Left renal cortex interstitium (tissue), 4 donors: ENCODE measurements around the gene EIF1. TPM values are rescaled to one million over a fixed set of nuclear protein-coding genes. Genes with fewer than 3 reads are reported as not detected.
A peak's percentile ranks its signal among the peaks of the same experiment; 100 is the strongest.
"Not testable (repeated sequence)": the region's sequence is repeated elsewhere in the genome, so short reads cannot be mapped to it uniquely, and the experiment has no call there.

Experiments
- DNase-seq, 4 donors: peaks; one replicate each; pipeline ENCODE4 v3.0.0-alpha.2; 2013; ENCODE audit warnings: low read depth in 4 of 4, low spot score in 2 of 4, missing footprints in 1 of 4
- polyA plus RNA-seq, 4 donors: library from polyadenylated mRNA; unstranded; fragments of 120-200 nt; gene quantifications; one replicate each; pipeline ENCODE4 v1.2.1, GENCODE V29; 2013; ENCODE audit not compliant: insufficient read length in 4 of 4

The EIF1 gene
- polyA plus RNA-seq: 100 to 1,000 TPM; 593 to 776 (median 721) TPM

- peak; percentile 97 to 99 (median 98) for DNase-seq
Measured at GRCh38 chr17:41688641-41689496, at the start of gene EIF1. Gene EIF1, plus strand, starts transcription at chr17:41688885. Its CDS starts 154 bp downstream, at chr17:41689039.

- DNase-seq: no peak
Measured at GRCh38 chr17:41638941-41639340, 49.7 kb upstream of the EIF1 start.

- DNase-seq: no peak
Measured at GRCh38 chr17:41639492-41640473, 48.9 kb upstream of the EIF1 start.

GRCh38 chr17:41640596-41640995 is 48.1 kb upstream of the EIF1 start:
- DNase-seq: not testable (repeated sequence)

GRCh38 chr17:41642252-41643156 is 46.2 kb upstream of the EIF1 start:
- DNase-seq: no peak

- no peak for DNase-seq
Measured at GRCh38 chr17:41647038-41647813, 41.5 kb upstream of the EIF1 start.

- peak in 2 of 4 donors; percentile 76 to 80 for DNase-seq
Measured at GRCh38 chr17:41647940-41648410, 40.7 kb upstream of the EIF1 start.

- peak in 1 of 4 donors; percentile 74 for DNase-seq
Measured at GRCh38 chr17:41648411-41649195, 40.1 kb upstream of the EIF1 start.

GRCh38 chr17:41649923-41650519 is 38.7 kb upstream of the EIF1 start:
- no peak for DNase-seq

GRCh38 chr17:41650794-41651624 is 37.7 kb upstream of the EIF1 start:
- no peak for DNase-seq

GRCh38 chr17:41651625-41652460 is 36.8 kb upstream of the EIF1 start:
- DNase-seq: no peak

GRCh38 chr17:41652461-41652970 is 36.2 kb upstream of the EIF1 start:
- no peak for DNase-seq

- DNase-seq: no peak
Measured at GRCh38 chr17:41653421-41653820, 35.3 kb upstream of the EIF1 start.

- no peak for DNase-seq
Measured at GRCh38 chr17:41653892-41654677, 34.6 kb upstream of the EIF1 start.
